ENCODE results near the gene SEZ6.

SEZ6 gene

GRCh38 chr17:28928061-28928460 is 77.8 kb downstream of the SEZ6 start:
- no peak for DNase-seq

GRCh38 chr17:28926786-28927185 is 79.0 kb downstream of the SEZ6 start:
- DNase-seq, result no peak

- DNase-seq, result no peak
These were observed 79.5 kb downstream of the SEZ6 start for GRCh38 chr17:28926366-28926765.

GRCh38 chr17:28925912-28926365 is 79.9 kb downstream of the SEZ6 start:
- DNase-seq, result no peak

GRCh38 chr17:28920201-28920600 is 85.6 kb downstream of the SEZ6 start:
- DNase-seq, result no peak

GRCh38 chr17:28918295-28918694 is 87.5 kb downstream of the SEZ6 start:
- DNase-seq, result no peak

- DNase-seq, result no peak
These were observed 88.4 kb downstream of the SEZ6 start for GRCh38 chr17:28917465-28917864.

- DNase-seq, result no peak
These were observed 88.8 kb downstream of the SEZ6 start for GRCh38 chr17:28917029-28917428.

GRCh38 chr17:28916302-28916934 is 89.4 kb downstream of the SEZ6 start:
- DNase-seq, result no peak

GRCh38 chr17:28912938-28913333 is 92.9 kb downstream of the SEZ6 start:
- DNase-seq, result no peak

GRCh38 chr17:28912281-28912937 is 93.4 kb downstream of the SEZ6 start:
- no peak for DNase-seq

GRCh38 chr17:28911411-28912045 is 94.3 kb downstream of the SEZ6 start:
- no peak for DNase-seq

- no peak for DNase-seq
These were observed 95.3 kb downstream of the SEZ6 start for GRCh38 chr17:28910534-28910933.

- no peak for DNase-seq
These were observed 97.1 kb downstream of the SEZ6 start for GRCh38 chr17:28908640-28909167.

GRCh38 chr17:28907709-28908475 is 97.9 kb downstream of the SEZ6 start:
- DNase-seq, result no peak

GRCh38 chr17:28906706-28907438 is 99.0 kb downstream of the SEZ6 start:
- no peak for DNase-seq

- DNase-seq, result no peak
These were observed 99.6 kb downstream of the SEZ6 start for GRCh38 chr17:28906276-28906675.

All from NCI-H526 treated with DMSO at 0.1 percent for 48 hours (cell line).